ENCODE results near the gene TSPAN5. TPM values are rescaled to one million over a fixed set of nuclear protein-coding genes. Genes with fewer than 3 reads are reported as not detected.

The TSPAN5 gene
- total and polyA plus RNA-seq, 9 of the 15 experiments (the other 6 are each of a cell fraction or from before 2014, with no cell fraction given): 0.58 to 6.6 (median 0.73) TPM

GRCh38 chr4:98564852-98565251 is 93.6 kb downstream of the TSPAN5 start:
- Histone ChIP-seq H3K27me3 (ENCODE audit: control insufficient read depth in 2 of 2, insufficient read depth in 2 of 2, low read length in 2 of 2) (peaks cover 0 to 12% of the 10 kb centered on the region in 2 experiments; a peak in 2 of 5 replicates), H4K20me1 (replicated peaks; ENCODE audit: control insufficient read depth, insufficient read depth, low read length) (no peaks in the 10 kb centered on the region), H2AFZ (ENCODE audit: low read depth, low read length) (no peak overlapping the region), H3K9ac (ENCODE audit: insufficient read depth in 1 of 2, low read depth in 2 of 2, low read length in 2 of 2) (no peak overlapping the region), H3K4me2 (ENCODE audit: insufficient read depth, low read length) (no peak overlapping the region), H3K79me2 (ENCODE audit: control insufficient read depth, insufficient read depth, low read length) (no peaks in the 10 kb centered on the region), H3K36me3 (ENCODE audit: control insufficient read depth, insufficient read depth, low read length) (no peaks in the 10 kb centered on the region), H3K9me1 (ENCODE audit: control insufficient read depth, insufficient read depth, low read length) (no peaks in the 10 kb centered on the region), H3K27ac (ENCODE audit: extremely low read depth, low read depth, low read length) (no peak overlapping the region), H3K9me3 (replicated peaks; ENCODE audit: control insufficient read depth, insufficient read depth, low read depth, low read length) (no peaks in the 10 kb centered on the region), H3K4me3 (no peak overlapping the region), H3K4me1 (replicated peaks in 1 of 2; ENCODE audit: control insufficient read depth in 2 of 2, insufficient read depth in 2 of 2, low read length in 2 of 2) (no peaks in the 10 kb centered on the region)
- DNase-seq (ENCODE audit: extremely low read depth in 1 of 4, low spot score in 3 of 4) (no peak), FAIRE-seq (no peak), ATAC-seq (no peak)
- BruUV-seq (replicated peaks): no TSS peak
- in situ Hi-C loops (cut with MboI): no loop called here
- ChIA-PET POLR2A (no interaction called here), CTCF (ENCODE audit: low intra/inter-chr PET ratio) (no interaction called here)
- intact Hi-C loops (cut with micrococcal nuclease): no loop called here
- WGBS (ENCODE audit: insufficient coverage, low coverage, missing lambda C conversion rate): 24% methylated on average over 3 of the region's 3 CpGs
- no peak for TF ChIP-seq CHD2 (IDR thresholded peaks at IDR 0.05; ENCODE audit: low read depth, low read length)
- no peak for TF ChIP-seq NCOR1 (IDR thresholded peaks at IDR 0.05)
- TF ChIP-seq PKNOX1 (IDR thresholded peaks at IDR 0.05): peak; percentile 52; the same call in 1 of the 2 replicates
- TF ChIP-seq MEIS2 (IDR thresholded peaks at IDR 0.05; ENCODE audit: partially characterized antibody): peak; percentile 39

- Histone ChIP-seq H3K36me3 (ENCODE audit: control insufficient read depth, insufficient read depth, low read length) (no peaks in the 10 kb centered on the region), H3K9me3 (replicated peaks; ENCODE audit: control insufficient read depth, insufficient read depth, low read depth, low read length) (no peaks in the 10 kb centered on the region), H3K4me3 (no peak overlapping the region), H4K20me1 (replicated peaks; ENCODE audit: control insufficient read depth, insufficient read depth, low read length) (no peaks in the 10 kb centered on the region), H3K27ac (ENCODE audit: extremely low read depth, low read depth, low read length) (no peak overlapping the region), H3K9ac (ENCODE audit: insufficient read depth in 1 of 2, low read depth in 2 of 2, low read length in 2 of 2) (no peak overlapping the region), H3K79me2 (ENCODE audit: control insufficient read depth, insufficient read depth, low read length) (no peaks in the 10 kb centered on the region), H3K4me1 (replicated peaks in 1 of 2; ENCODE audit: control insufficient read depth in 2 of 2, insufficient read depth in 2 of 2, low read length in 2 of 2) (no peaks in the 10 kb centered on the region), H3K27me3 (ENCODE audit: control insufficient read depth in 2 of 2, insufficient read depth in 2 of 2, low read length in 2 of 2) (no peaks in the 10 kb centered on the region), H2AFZ (ENCODE audit: low read depth, low read length) (no peak overlapping the region), H3K4me2 (ENCODE audit: insufficient read depth, low read length) (no peak overlapping the region), H3K9me1 (ENCODE audit: control insufficient read depth, insufficient read depth, low read length) (no peaks in the 10 kb centered on the region)
- ATAC-seq (no peak), DNase-seq (ENCODE audit: extremely low read depth in 1 of 4, low spot score in 3 of 4) (no peak), FAIRE-seq (no peak)
- ChIA-PET CTCF (ENCODE audit: low intra/inter-chr PET ratio) (no interaction called here), POLR2A (interaction anchor here (1.4 kb wide), 1 partner anchor 16 kb away, joined by 5 read pairs; no protein-coding TSS in a partner anchor)
- in situ Hi-C loops (cut with MboI): no loop called here
- intact Hi-C loops (cut with micrococcal nuclease): no loop called here
- BruUV-seq (replicated peaks): no TSS peak
- WGBS (ENCODE audit: insufficient coverage, low coverage, missing lambda C conversion rate): 13% methylated on average over 3 of the region's 3 CpGs
- no peak for TF ChIP-seq KLF10 (CRISPR knock-in tag; IDR thresholded peaks at IDR 0.05)
- no peak for TF ChIP-seq ZNF23 (CRISPR knock-in tag; IDR thresholded peaks at IDR 0.05)
- no peak for TF ChIP-seq POU5F1 (IDR thresholded peaks at IDR 0.05; ENCODE audit: borderline replicate concordance, low read depth, low read length, partially characterized antibody)
- TF ChIP-seq MBD1 (CRISPR knock-in tag; IDR thresholded peaks at IDR 0.05): no peak
- TF ChIP-seq CCAR2 (IDR thresholded peaks at IDR 0.05; ENCODE audit: low read depth, low read length): no peak
- no peak for TF ChIP-seq ZNF24 (IDR thresholded peaks at IDR 0.05)
- TF ChIP-seq KAT8 (IDR thresholded peaks at IDR 0.05; ENCODE audit: low read depth): no peak
- no peak for TF ChIP-seq ZNF511 (CRISPR knock-in tag; IDR thresholded peaks at IDR 0.05)
- no peak for TF ChIP-seq C11orf30 (IDR thresholded peaks at IDR 0.05; ENCODE audit: low read depth)
- no peak for TF ChIP-seq SMC3 (conservative IDR thresholded peaks at IDR 0.05; ENCODE audit: insufficient read depth, low read depth, low read length)
Measured at GRCh38 chr4:98560321-98560720, 98.1 kb downstream of the TSPAN5 start.

All from K562 (cell line).